ENCODE data around the gene CAPNS2. TPM values are rescaled to one million over a fixed set of nuclear protein-coding genes. Genes with fewer than 3 reads are reported as not detected.

Gene CAPNS2
- total RNA-seq, 2 experiments from 2014 or later: not detected

DNA sequence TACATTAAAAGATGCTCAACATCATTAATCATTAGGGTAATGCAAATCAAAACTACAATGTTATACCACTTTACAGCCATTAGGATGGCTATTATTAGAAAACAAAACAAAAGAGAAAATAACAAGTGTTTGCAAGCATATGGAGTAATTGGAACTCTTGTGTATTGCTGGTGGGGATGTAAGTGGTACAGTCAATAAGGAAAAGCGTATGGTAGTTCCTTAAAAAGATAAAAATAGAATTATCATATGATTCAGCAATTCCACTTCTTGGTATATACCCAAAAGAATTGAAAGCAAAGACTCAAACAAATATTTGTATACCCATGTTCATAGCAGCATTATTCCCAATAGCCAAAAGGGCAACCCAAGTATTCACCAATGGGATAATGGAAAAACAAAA is 1.4 kb upstream of the CAPNS2 start:
- H3K27me3 ChIP-seq (ENCODE audit: control insufficient read depth in 1 of 2, insufficient read depth in 2 of 2, low read length in 2 of 2): no peaks in the 10 kb centered on the region
- intact Hi-C loops (cut with DNase I, micrococcal nuclease): no loop called here
- Mint-ChIP-seq H3K9me3 (no peaks in the 10 kb centered on the region), H3K4me1 (ENCODE audit: low read depth) (no peaks in the 10 kb centered on the region), H3K36me3 (ENCODE audit: low read depth) (no peaks in the 10 kb centered on the region), H3K4me3 (no peak overlapping the region), H3K27me3 (no peaks in the 10 kb centered on the region), H3K27ac (no peak overlapping the region)
- no peak overlapping the region for H3K4me3 ChIP-seq (ENCODE audit: low read length)
- no peaks in the 10 kb centered on the region for H3K4me1 ChIP-seq (ENCODE audit: insufficient read depth, low read length)
- no peak overlapping the region for H3K27ac ChIP-seq (ENCODE audit: low read depth in 1 of 2, low read length in 2 of 2)
- H3K9me3 ChIP-seq (ENCODE audit: control insufficient read depth in 1 of 2, insufficient read depth in 1 of 2, low read length in 2 of 2): no peaks in the 10 kb centered on the region
- ChIA-PET CTCF (no interaction called here), POLR2A (no interaction called here)
- H3K36me3 ChIP-seq (ENCODE audit: insufficient read depth, low read length): no peaks in the 10 kb centered on the region
- TF ChIP-seq, protein P1, sequence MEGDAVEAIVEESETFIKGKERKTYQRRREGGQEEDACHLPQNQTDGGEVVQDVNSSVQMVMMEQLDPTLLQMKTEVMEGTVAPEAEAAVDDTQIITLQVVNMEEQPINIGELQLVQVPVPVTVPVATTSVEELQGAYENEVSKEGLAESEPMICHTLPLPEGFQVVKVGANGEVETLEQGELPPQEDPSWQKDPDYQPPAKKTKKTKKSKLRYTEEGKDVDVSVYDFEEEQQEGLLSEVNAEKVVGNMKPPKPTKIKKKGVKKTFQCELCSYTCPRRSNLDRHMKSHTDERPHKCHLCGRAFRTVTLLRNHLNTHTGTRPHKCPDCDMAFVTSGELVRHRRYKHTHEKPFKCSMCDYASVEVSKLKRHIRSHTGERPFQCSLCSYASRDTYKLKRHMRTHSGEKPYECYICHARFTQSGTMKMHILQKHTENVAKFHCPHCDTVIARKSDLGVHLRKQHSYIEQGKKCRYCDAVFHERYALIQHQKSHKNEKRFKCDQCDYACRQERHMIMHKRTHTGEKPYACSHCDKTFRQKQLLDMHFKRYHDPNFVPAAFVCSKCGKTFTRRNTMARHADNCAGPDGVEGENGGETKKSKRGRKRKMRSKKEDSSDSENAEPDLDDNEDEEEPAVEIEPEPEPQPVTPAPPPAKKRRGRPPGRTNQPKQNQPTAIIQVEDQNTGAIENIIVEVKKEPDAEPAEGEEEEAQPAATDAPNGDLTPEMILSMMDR (IDR thresholded peaks at IDR 0.05): no peak
- DNase-seq (no peak), ATAC-seq (ENCODE audit: poor library complexity) (no peak)

DNA sequence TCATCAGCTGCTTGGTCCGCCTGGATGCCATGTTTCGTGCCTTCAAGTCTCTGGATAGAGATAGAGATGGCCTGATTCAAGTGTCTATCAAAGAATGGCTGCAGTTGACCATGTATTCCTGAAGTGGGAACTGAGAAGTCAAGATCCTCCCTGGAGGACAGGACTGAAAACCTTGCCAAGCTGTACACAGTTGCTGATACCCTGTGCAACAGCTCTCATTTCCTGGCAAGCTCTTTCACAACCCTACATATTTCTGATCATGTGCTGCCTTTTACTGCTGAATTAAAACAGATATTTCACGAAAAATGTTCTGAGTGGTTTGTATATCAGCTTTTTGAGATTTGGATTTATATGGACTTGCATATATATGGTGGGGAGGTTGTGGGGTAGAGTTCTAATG is 898 bp downstream of the CAPNS2 start:
- no peak overlapping the region for H3K27ac Mint-ChIP-seq
- H3K36me3 Mint-ChIP-seq (ENCODE audit: low read depth): no peaks in the 10 kb centered on the region
- TF ChIP-seq, protein P1 (IDR thresholded peaks at IDR 0.05): no peak
- ATAC-seq (ENCODE audit: poor library complexity) (no peak), DNase-seq (no peak)
- Histone ChIP-seq H3K9me3 (ENCODE audit: control insufficient read depth in 1 of 2, insufficient read depth in 1 of 2, low read length in 2 of 2) (no peaks in the 10 kb centered on the region), H3K4me3 (ENCODE audit: low read length) (no peak overlapping the region), H3K27me3 (ENCODE audit: control insufficient read depth in 1 of 2, insufficient read depth in 2 of 2, low read length in 2 of 2) (no peaks in the 10 kb centered on the region), H3K27ac (ENCODE audit: low read depth in 1 of 2, low read length in 2 of 2) (no peak overlapping the region), H3K4me1 (ENCODE audit: insufficient read depth, low read length) (no peaks in the 10 kb centered on the region), H3K36me3 (ENCODE audit: insufficient read depth, low read length) (no peaks in the 10 kb centered on the region)
- intact Hi-C loops (cut with DNase I, micrococcal nuclease): no loop called here
- H3K4me1 Mint-ChIP-seq (ENCODE audit: low read depth): no peaks in the 10 kb centered on the region
- ChIA-PET POLR2A (no interaction called here), CTCF (no interaction called here)
- H3K4me3 Mint-ChIP-seq: no peak overlapping the region
- no peaks in the 10 kb centered on the region for H3K27me3 Mint-ChIP-seq
- no peaks in the 10 kb centered on the region for H3K9me3 Mint-ChIP-seq

DNA sequence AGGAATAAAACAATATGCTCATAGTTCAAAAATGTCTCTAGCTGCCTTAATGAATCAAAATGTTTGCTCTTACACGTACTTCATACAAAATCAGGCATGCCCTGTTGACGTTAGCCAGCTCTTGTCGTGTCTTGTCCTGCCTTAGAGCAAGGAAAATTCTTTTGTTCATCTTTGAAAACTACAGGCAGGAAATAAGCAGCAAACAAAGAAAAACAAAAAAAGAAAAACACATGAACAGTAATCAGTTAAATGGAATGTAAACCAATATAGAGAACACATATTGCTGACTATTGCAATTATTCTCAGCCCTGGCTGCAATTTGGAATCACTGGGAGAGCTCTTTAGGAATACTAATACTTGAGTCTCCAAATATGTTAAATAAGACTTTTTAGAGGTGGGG is 1.7 kb downstream of the CAPNS2 start:
- intact Hi-C loops (cut with DNase I, micrococcal nuclease): no loop called here
- H3K36me3 ChIP-seq (ENCODE audit: insufficient read depth, low read length): no peaks in the 10 kb centered on the region
- H3K27ac ChIP-seq (ENCODE audit: low read depth in 1 of 2, low read length in 2 of 2): no peak overlapping the region
- H3K4me3 ChIP-seq (ENCODE audit: low read length): no peak overlapping the region
- DNase-seq: no peak
- H3K27me3 ChIP-seq (ENCODE audit: control insufficient read depth in 1 of 2, insufficient read depth in 2 of 2, low read length in 2 of 2): no peaks in the 10 kb centered on the region
- no peaks in the 10 kb centered on the region for H3K36me3 Mint-ChIP-seq (ENCODE audit: low read depth)
- H3K9me3 Mint-ChIP-seq: no peaks in the 10 kb centered on the region
- no peak overlapping the region for H3K4me3 Mint-ChIP-seq
- no peaks in the 10 kb centered on the region for H3K4me1 ChIP-seq (ENCODE audit: insufficient read depth, low read length)
- ChIA-PET POLR2A (no interaction called here), CTCF (no interaction called here)
- ATAC-seq (ENCODE audit: poor library complexity): no peak
- no peaks in the 10 kb centered on the region for H3K27me3 Mint-ChIP-seq
- H3K4me1 Mint-ChIP-seq (ENCODE audit: low read depth): no peaks in the 10 kb centered on the region
- TF ChIP-seq, protein P1 (IDR thresholded peaks at IDR 0.05): no peak
- no peaks in the 10 kb centered on the region for H3K9me3 ChIP-seq (ENCODE audit: control insufficient read depth in 1 of 2, insufficient read depth in 1 of 2, low read length in 2 of 2)
- no peak overlapping the region for H3K27ac Mint-ChIP-seq
